ENCODE measurements around the gene CALCOCO2.

DNA sequence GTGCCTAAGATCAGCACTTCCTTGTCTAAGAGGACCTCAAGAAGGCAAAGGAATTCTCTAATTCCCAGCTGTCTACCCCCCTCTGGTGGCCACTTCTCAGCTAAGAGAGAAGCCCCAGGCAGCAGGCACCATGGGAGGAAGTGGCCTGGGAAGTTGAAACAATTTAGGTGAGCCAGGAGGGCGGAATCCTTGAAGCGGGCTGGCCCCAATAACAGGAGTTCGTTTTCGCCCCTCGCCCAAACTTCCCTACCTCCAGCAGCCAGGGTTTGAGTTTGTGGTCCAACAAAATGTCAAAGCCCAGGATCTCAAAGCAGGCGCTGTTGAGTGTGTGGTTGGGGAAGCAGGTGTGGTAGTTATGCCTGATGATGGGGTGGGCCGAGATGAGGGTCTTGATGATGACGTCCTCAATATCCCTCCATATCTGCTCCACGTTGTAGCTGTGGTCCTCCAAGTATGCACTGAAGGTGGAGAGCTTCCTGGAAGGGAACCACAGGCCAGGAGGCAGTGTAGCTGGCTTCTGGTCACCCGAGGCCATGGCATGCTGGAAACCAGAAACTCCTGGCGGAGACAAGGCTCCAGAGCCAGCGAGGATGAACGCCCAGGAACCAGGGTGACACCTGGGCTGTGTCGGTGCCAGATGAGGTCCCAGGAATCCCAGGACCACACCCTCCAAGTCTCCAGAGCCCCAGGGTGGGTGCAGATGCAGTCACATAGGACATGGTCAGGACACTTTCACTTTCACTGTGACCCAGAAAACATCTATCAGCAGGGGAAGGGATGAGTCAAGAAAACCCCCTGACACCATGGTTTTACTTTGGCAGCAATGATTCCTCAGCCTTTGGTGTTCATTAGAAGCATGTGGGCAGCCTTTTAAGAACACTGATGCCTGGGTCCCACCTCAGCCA lies 39.5 kb upstream of the CALCOCO2 start:
- TF ChIP-seq, protein P1, sequence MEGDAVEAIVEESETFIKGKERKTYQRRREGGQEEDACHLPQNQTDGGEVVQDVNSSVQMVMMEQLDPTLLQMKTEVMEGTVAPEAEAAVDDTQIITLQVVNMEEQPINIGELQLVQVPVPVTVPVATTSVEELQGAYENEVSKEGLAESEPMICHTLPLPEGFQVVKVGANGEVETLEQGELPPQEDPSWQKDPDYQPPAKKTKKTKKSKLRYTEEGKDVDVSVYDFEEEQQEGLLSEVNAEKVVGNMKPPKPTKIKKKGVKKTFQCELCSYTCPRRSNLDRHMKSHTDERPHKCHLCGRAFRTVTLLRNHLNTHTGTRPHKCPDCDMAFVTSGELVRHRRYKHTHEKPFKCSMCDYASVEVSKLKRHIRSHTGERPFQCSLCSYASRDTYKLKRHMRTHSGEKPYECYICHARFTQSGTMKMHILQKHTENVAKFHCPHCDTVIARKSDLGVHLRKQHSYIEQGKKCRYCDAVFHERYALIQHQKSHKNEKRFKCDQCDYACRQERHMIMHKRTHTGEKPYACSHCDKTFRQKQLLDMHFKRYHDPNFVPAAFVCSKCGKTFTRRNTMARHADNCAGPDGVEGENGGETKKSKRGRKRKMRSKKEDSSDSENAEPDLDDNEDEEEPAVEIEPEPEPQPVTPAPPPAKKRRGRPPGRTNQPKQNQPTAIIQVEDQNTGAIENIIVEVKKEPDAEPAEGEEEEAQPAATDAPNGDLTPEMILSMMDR (IDR thresholded peaks at IDR 0.05): peak; percentile 10 to 85 (median 71)
- no peak for TF ChIP-seq POLR2A (IDR thresholded peaks at IDR 0.05)

Data from Peyer's patch (tissue), 4 donors.